HG02884 (cell line): ENCODE data around the gene SIM2.

ENCODE experiments used
- ATAC-seq: cut with Tn5 transposase; IDR thresholded peaks from one replicate; pipeline ENCODE4 v1.9.1; 2021; ENCODE audit warnings: mild to moderate bottlenecking, moderate library complexity; ENCODE audit not compliant: unreplicated experiment

SIM2 gene

DNA sequence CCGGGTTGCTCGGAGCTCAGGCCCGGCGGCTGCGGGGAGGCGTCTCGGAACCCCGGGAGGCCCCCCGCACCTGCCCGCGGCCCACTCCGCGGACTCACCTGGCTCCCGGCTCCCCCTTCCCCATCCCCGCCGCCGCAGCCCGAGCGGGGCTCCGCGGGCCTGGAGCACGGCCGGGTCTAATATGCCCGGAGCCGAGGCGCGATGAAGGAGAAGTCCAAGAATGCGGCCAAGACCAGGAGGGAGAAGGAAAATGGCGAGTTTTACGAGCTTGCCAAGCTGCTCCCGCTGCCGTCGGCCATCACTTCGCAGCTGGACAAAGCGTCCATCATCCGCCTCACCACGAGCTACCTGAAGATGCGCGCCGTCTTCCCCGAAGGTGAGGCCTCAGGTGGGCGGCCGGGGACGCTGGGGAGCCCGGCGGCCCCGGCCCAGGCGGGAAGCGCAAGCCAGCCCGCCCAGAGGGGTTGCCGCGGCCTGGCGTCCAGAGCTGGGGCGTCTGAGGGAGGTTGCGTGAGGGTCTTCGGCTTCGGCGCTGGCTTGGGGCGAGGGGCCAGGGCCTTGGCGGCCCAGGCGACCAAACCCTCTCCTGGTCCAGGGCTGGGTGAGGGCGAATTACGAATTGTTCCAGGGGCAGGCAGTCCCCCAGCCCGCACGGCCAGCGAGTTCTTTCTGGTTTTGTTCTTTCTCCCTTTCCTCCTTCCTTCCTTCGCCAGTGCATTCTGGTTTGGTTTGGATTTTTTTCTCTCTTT, 805 bp downstream of the SIM2 start:
- ATAC-seq = no peak

DNA sequence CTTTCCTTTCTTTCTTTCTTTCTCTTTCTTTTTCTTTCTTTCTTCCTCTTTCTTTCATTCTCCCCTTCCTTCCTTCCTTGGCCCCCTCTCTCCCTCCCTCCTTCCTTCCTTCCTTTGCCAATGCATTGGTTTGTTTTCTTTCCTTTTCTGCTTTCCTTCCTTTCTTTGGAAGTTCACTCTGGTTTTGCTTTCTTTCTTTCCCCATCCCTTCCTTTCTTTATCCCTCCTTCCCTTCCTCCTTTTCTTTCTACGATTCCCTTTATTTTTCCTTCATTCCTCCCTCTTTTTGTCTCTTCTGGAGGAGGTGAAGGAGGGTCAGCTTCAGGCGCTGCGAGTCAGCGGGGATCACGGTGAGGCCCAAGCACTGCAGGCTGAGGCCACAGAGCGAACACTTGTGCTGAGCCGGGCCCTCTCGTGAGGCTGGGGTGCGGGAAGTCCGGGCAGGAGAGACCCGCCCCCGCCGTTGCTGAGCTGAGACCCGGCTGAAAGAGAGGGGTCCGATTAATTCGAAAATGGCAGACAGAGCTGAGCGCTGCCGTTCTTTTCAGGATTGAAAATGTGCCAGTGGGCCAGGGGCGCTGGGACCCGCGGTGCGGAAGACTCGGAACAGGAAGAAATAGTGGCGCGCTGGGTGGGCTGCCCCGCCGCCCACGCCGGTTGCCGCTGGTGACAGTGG, 1.5 kb downstream of the SIM2 start:
- ATAC-seq = no peak

DNA sequence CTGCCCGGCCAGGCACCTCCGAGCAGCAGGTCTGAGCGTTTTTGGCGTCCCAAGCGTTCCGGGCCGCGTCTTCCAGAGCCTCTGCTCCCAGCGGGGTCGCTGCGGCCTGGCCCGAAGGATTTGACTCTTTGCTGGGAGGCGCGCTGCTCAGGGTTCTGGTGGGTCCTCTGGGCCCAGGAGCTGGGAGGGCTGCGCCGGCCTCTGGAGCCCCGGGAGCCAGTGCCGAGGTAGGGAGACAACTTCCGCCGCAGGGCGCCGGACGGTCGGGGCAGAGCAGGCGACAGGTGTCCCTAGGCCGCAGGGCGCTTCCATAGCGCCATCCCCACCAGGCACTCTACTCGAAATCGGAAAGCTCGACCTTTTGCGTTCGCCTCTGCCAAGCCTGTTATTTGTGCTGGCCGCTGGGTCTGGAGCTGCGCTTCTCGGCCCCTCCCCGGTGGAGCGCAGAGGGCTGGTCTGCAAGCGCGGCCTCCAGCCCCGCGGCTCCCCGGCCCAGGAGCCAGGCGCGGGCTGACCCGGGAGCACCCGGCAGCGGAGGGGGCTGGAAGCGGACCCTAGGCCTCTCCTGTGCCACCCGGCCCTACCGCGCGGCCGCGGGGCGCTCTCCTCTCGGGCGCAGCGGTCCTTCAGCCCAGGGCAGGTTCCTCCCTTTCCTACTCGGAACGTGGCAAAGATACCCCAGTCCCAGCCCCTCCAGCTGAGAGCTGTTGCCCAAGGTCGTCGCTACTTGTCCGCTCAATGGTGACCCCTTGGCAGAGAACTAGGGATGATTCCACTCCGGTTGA, 2.2 kb downstream of the SIM2 start:
- ATAC-seq = no peak

DNA sequence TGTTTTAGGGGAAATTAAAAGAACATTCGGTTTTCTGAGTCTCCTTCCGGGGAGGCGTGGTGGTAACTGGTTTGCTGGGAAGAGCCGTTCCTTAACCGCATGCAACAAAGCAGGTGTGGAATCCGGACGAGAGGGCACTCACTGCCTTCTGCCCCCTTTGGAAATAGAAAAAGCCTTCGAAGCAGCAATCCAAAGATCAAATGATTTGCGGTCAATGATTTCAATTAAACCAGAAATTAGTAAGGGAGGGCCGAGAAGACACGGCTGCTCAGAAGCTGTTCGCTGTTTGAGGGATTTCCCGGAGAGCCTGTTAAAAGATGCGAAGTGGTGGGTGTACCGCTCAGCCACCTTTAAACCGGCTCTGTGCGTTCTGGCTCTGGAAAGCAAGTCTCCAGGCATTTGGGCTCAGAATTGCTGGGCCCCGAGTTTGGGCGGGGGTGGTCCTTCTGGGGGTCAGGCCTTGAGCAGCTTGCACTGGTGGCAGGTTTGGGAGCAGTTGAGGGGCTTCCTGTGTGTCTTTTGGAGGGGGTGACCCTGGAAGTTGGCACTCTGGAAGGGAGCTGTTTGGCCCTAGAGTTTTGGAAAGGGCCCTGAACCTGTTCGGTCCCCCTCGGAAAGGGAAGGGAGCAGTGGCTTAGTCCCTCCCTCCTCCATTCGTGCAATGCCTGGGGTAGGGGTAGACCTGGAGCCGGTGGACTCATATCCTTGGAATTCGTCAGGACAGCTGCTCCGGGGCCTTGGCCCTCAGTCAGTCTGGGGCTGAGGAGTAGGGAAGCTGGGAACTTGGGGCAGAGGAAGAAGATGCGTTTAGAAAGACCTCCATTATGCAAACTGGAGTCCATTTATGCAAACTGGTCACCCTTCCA, 3.1 kb downstream of the SIM2 start:
- ATAC-seq = no peak

DNA sequence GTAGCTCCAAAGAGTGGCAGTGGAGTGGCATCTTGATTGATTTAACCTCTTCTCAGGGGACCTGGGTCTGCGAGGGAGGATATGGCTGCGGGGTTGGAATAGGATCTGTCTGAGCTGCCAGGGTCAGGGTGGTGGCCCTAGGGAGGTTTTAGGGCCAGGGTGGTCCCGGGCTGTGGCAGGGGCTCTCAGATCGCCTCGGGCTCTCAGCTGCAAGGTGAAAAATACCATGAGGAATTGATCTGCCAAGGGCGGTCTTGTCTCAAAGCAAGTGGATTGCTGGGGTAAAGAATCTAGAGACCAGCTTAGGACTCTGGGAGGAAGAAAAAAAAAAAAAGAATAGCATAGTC, 3.7 kb downstream of the SIM2 start:
- no peak for ATAC-seq

DNA sequence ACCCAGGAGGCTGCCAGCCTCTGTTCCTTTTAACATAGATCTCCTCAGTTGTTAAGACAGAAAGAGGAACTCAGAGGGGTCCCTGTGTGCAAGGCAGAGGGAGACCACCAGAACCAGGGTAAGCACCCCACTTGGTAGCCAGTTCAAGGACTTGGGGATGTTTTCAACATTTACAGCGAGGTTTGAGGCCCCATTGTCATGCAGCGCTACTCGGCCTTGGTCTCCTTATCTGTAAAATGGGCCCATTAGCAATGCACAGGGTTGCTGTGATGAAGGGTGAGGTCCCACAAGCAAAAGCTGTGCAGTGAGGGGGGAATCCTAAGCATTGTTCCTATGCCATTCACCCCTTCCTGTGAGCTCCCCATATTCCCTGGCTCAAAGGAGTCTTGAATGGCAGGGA, 4.2 kb downstream of the SIM2 start:
- no peak for ATAC-seq

DNA sequence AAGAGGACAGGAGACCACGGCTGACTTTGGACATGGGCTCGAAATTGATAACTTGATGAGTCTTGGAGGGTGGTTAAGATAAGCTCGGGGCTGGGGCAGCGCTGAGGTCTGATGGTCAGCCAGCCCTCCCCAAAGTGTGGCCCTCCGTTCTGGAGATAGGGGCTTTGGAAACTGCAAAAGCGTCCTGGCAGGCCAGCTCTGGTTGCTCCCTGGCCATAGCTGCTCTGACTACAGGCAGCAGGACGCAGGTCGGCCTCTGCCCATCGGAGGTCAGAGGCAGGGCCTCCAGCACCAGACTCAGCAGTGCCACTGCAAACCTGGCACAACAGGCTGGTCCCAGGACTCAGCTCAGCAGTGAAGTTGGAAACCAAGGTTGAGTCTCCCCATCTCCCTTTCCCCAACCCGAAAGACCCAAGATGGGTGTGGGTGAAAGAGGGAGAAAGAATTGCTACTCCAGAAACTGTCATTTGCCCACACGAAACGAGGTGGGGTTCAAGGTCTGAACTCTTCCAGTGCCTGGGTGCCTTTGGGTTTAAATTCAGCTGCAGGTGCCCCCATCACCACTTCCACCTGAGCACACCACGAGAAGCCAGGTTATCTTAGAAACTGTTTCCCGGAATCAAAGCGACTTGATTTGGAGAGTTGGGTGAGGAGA, 4.8 kb downstream of the SIM2 start:
- ATAC-seq = no peak

DNA sequence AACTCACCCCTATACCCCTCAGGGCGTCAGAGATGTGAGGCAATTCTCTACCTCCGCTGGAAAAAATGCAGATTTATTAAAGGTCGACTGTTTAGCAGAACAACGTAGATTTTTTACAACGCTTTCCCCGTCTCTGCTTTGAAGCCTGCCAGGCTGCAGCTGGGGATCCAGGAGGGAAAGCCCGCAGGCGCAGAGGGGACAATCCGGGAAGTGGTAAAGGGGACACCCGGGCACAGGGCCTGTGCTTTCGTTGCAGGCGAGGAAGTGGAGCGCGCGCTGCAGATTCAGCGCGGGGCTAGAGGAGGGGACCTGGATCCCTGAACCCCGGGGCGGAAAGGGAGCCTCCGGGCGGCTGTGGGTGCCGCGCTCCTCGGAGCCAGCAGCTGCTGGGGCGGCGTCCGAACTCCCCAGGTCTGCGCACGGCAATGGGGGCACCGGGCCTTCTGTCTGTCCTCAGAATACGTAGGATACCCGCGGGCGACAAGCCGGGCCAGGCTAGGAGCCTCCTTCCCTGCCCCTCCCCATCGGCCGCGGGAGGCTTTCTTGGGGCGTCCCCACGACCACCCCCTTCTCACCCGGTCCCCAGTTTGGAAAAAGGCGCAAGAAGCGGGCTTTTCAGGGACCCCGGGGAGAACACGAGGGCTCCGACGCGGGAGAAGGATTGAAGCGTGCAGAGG, 5.5 kb downstream of the SIM2 start:
- no peak for ATAC-seq

DNA sequence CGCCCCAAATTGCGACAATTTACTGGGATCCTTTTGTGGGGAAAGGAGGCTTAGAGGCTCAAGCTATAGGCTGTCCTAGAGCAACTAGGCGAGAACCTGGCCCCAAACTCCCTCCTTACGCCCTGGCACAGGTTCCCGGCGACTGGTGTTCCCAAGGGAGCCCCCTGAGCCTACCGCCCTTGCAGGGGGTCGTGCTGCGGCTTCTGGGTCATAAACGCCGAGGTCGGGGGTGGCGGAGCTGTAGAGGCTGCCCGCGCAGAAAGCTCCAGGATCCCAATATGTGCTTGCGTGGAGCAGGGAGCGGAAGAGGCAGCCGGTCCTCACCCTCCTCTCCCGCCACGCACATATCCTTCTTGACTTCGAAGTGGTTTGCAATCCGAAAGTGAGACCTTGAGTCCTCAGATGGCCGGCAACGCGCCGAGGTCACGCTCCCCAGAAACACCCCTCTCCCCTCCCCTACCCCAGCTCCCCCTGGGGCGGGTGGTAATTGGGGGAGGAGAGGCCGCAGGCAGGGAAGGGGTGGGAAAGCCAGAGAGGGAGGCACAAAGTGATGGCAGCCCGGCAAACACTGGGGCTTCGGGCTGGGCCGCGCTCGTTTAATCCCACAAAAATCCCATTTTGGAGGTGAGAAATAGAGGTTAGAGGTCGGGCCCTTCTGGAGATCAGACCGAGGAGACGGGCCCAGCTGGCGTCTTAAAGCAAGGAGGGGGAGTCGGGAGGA, 6.2 kb downstream of the SIM2 start:
- no peak for ATAC-seq

DNA sequence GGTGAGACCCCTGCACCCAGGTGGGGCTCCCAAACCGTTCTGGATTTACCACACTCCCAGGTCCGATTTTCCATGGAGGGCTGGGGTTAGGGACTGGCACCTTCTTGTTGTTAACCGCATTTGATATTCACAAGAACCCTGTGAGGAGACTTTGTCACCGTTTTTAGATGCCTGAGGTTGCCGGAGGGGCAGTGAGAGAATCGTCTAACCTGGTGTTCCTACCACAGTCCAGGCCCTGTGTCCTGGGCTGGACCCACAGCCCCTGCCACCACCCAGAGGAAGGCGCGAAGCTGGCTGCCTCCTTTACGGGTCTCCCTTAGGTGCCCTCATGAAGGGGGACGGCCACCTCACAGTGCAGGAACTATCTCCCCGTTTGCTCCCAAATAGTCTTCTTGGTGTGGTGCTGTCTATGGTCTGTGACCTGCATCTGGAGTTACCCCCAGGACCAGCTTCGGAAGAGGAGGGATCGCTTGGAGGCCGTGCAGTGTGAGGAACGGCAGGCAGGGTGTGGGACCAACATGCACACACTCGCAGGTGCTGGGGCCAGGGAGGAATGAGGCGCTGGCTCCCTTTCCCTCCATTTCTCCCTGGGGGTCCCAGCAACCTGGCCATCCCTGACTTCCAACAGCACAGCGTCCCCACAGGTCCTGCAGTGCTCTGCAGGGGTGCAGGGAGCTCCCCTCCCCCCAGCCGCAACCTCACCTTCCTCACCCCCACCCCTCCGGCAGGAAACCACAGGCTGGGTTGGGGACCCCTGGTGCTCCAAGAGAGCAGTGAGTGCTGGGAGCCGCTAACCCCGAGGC, 7.0 kb downstream of the SIM2 start:
- ATAC-seq = no peak

DNA sequence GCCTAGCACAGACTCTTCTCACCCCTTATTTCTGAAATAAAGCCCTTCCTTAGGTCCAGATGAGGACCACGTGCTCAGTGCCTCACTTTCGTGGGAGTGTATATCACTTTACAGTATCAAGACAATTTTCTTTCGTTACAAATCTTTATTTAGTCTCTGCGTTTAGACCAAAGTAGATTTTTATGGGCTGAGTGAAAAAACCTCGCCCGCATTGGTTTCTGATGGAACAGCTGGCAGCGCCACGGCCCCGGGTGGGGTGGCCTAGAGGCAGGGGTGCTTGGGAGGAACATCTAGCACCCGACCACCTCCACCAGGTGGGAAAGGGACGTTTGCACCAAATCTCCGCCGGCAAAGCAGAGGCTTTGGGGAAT, 7.6 kb downstream of the SIM2 start:
- ATAC-seq = no peak

DNA sequence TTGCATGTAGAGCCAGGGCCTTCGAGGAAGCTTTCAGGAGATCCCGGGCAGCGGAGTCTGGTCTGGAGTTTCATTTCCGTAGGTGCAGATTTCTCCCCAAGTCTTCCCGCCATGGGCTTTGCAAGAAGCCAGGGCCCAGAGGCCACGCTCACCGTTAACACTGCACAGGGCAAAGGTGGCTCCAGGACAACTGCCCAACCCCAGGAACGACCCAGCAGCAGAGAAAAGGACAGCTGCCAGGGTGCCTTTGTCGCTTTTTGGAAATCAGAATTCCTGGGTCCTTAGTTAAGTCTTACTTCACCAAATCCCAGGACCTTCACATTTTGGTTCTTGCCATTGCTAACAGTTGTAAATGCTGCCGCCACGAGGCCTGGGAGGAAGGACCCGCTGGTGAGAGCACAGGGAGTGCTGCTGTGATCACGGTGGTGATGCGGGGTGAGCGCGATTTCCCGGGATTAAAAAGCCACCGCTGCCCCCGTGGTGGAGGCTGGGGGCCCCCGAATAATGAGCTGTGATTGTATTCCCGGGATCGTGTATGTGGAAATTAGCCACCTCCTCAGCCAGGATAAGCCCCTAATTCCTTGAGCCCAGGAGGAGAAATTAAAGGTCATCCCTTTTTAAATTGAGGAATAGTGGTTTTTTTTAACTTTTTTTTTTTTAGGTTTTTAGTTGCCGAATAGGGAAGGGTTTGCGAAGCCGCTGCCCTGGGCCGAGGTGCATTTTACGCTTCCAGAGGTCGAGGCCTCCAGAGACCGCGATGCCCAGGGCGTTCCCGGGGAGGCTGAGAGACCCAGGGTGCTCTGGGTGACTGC, 8.2 kb downstream of the SIM2 start:
- ATAC-seq = no peak

DNA sequence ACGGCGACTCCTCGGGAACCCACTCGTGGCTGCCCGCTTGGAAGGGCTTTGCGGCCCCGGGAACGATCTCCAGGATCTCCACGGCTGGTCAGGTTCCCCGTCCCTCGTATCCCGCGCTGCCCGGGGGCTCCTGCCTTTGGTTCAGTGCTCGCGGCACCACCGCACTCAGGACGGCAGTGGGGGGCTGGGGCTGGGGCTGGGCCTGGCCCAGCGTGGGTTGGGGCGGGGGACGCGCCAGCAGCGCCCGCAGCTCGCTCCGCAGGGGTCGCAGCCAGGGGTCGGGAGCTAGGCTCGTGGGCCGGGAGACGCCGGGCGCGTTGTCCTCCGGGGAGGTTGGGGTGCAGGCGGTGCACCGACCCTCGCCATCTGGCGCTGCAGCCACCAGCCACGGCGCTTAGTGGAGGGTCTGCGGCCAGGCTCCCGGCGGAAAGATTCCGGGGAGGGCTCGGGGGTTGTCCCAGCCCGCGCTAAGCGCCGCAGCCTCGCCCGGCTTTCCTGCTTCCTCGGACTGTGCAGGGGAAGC, 8.9 kb downstream of the SIM2 start:
- no peak for ATAC-seq

DNA sequence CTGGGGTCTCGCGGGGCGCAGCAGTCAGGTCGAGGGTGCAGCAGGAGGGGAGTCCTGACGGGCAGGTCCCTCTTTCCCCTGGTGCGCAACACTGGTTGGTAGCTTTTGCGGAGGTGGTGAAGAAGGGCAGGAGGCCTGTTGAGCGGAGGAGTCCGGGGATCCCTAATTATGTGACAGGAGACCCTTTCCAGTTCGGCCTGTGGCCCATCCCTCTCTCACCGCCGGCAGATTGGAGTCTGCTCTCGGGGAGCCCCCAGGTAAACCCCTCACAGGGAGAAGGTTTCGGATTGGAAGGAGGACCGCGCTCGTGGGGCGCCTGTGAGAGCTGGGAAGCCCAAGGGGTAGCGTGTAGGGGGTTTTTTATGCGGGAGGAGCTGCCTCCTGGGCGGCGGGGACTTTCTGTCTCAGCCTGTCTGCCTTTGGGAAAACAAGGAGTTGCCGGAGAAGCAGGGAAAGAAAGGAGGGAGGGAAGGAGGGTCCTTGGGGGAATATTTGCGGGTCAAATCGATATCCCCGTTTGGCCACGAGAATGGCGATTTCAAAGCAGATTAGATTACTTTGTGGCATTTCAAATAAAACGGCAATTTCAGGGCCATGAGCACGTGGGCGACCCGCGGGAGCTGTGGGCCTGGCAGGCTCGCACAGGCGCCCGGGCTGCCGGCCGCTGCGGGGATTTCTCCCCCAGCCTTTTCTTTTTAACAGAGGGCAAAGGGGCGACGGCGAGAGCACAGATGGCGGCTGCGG, 9.5 kb downstream of the SIM2 start:
- ATAC-seq = no peak

DNA sequence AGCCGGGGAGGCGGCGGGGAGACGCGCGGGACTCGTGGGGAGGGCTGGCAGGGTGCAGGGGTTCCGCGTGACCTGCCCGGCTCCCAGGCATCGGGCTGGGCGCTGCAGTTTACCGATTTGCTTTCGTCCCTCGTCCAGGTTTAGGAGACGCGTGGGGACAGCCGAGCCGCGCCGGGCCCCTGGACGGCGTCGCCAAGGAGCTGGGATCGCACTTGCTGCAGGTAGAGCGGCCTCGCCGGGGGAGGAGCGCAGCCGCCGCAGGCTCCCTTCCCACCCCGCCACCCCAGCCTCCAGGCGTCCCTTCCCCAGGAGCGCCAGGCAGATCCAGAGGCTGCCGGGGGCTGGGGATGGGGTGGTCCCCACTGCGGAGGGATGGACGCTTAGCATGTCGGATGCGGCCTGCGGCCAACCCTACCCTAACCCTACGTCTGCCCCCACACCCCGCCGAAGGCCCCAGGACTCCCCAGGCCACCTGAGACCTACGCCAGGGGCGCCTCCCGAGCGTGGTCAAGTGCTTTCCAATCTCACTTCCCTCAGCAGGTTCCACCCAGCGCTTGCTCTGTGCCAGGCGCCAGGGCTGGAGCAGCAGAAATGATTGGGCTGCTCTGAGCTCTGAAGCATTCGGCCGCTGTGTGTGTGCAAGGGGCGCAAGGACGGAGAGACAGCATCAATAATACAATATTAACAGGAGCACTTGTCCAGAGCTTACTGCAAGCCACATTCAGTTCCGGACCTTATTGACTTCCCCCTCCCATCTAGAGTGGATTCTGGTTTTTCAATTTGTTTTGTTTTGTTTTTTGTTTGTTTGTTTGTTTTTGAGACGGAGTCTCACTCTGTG, 10.3 kb downstream of the SIM2 start:
- ATAC-seq = no peak
